Skin of body (tissue), 2 donors: ENCODE results near the gene ADGRB2. TPM values are rescaled to one million over a fixed set of nuclear protein-coding genes. Genes with fewer than 3 reads are reported as not detected.

Source experiments
- DNase-seq: peaks from one replicate; lab custom pipeline; 2025; lab: John Stamatoyannopoulos, UW
- total RNA-seq: library from RNA; depleted of rRNA; stranded (reverse); fragments of >200 nt; gene quantifications from one replicate; pipeline ENCODE4 v1.2.3, GENCODE V29; 2014

Gene ADGRB2
- total RNA-seq, 1 donor from 2014 or later = 9.4 TPM

GRCh38 chr1:31750858-31751510, 13.2 kb downstream of the ADGRB2 start:
- no peak for DNase-seq

- no peak for DNase-seq
These were observed 14.1 kb downstream of the ADGRB2 start for GRCh38 chr1:31749785-31750735.

GRCh38 chr1:31748365-31748764, 15.8 kb downstream of the ADGRB2 start:
- no peak for DNase-seq

GRCh38 chr1:31747304-31747703, 16.8 kb downstream of the ADGRB2 start:
- DNase-seq = no peak

- no peak for DNase-seq
These were observed 17.5 kb downstream of the ADGRB2 start for GRCh38 chr1:31746687-31747086.

GRCh38 chr1:31745946-31746670, 18.0 kb downstream of the ADGRB2 start:
- DNase-seq = no peak

- DNase-seq = no peak
These were observed 18.8 kb downstream of the ADGRB2 start for GRCh38 chr1:31745096-31745945.

- DNase-seq = no peak
These were observed 19.8 kb downstream of the ADGRB2 start for GRCh38 chr1:31744165-31744888.

GRCh38 chr1:31742462-31743212, 21.5 kb downstream of the ADGRB2 start:
- DNase-seq = no peak

GRCh38 chr1:31739346-31739745, 24.8 kb downstream of the ADGRB2 start:
- no peak for DNase-seq

GRCh38 chr1:31736675-31737074, 27.5 kb downstream of the ADGRB2 start:
- DNase-seq = no peak

- no peak for DNase-seq
These were observed 28.6 kb downstream of the ADGRB2 start for GRCh38 chr1:31735571-31735970.

- no peak for DNase-seq
These were observed 29.5 kb downstream of the ADGRB2 start for GRCh38 chr1:31734582-31735107.

GRCh38 chr1:31733389-31734219, 30.5 kb downstream of the ADGRB2 start:
- no peak for DNase-seq

- no peak for DNase-seq
These were observed 31.3 kb downstream of the ADGRB2 start for GRCh38 chr1:31732751-31733289.

GRCh38 chr1:31732343-31732742, 31.8 kb downstream of the ADGRB2 start:
- DNase-seq = no peak

- DNase-seq = no peak
These were observed 33.0 kb downstream of the ADGRB2 start for GRCh38 chr1:31731049-31731565.
